Measurements from ENCODE around the gene TADA2B. TPM values are rescaled to one million over a fixed set of nuclear protein-coding genes. Genes with fewer than 3 reads are reported as not detected.

TADA2B gene
- polyA plus RNA-seq, 4 donors = 20.6 to 23.5 (median 22.2) TPM

- DNase-seq (ENCODE audit: low read depth in 4 of 4, low spot score in 2 of 4) = no peak
Measured at GRCh38 chr4:7104366-7105031, 61.3 kb downstream of the TADA2B start.

- DNase-seq (ENCODE audit: low read depth in 4 of 4, low spot score in 2 of 4) = no peak
Measured at GRCh38 chr4:7105276-7105675, 62.1 kb downstream of the TADA2B start.

- no peak for DNase-seq (ENCODE audit: low read depth in 4 of 4, low spot score in 2 of 4)
Measured at GRCh38 chr4:7107166-7107905, 64.2 kb downstream of the TADA2B start.

Other genes with a start within 250 kb of the TADA2B start
- 10 to 100 TPM; 59.1 to 61.9 (median 60.6) TPM for gene TBC1D14, start 133.5 kb upstream of the TADA2B start, polyA plus RNA-seq (ENCODE audit: insufficient read length in 4 of 4)
- 10 to 100 TPM; 28.1 to 38.8 (median 34.5) TPM for gene GRPEL1, start 24.7 kb downstream of the TADA2B start, polyA plus RNA-seq (ENCODE audit: insufficient read length in 4 of 4)
- gene SORCS2, start 149.2 kb downstream of the TADA2B start, polyA plus RNA-seq (ENCODE audit: insufficient read length in 4 of 4) = 10 to 100 TPM in 1 of 4 donors, 1 to 10 TPM in 3; 3.7 to 11.5 (median 8.4) TPM